ENCODE data around the gene VSTM2B. TPM values are rescaled to one million over a fixed set of nuclear protein-coding genes. Genes with fewer than 3 reads are reported as not detected.

Gene VSTM2B
- total RNA-seq, 1 experiment from 2014 or later = 0.31 TPM

GRCh38 chr19:29573486-29573885 is 47.7 kb downstream of the VSTM2B start:
- Histone ChIP-seq H3K79me2 (ENCODE audit: insufficient read depth, low read length) (no peaks in the 10 kb centered on the region), H3K9ac (ENCODE audit: extremely low read depth, insufficient read length, low read length) (no peak overlapping the region), H2BK12ac (ENCODE audit: insufficient read length, low read depth, low read length) (no peak overlapping the region), H2BK5ac (ENCODE audit: insufficient read length, low read length) (no peak overlapping the region), H2AK5ac (ENCODE audit: insufficient read length, low read length) (no peak overlapping the region), H3K9me3 (ENCODE audit: control insufficient read depth, low read depth, low read length) (no peaks in the 10 kb centered on the region), H3K4me2 (ENCODE audit: insufficient read depth, insufficient read length, low read length) (no peak overlapping the region), H2BK15ac (ENCODE audit: low read depth, low read length) (no peak overlapping the region), H3K23ac (ENCODE audit: insufficient read length, low read depth, low read length) (no peak overlapping the region), H4K91ac (ENCODE audit: insufficient read length, low read depth, low read length) (no peak overlapping the region), H2BK20ac (ENCODE audit: low read depth, low read length, poor library complexity, severe bottlenecking) (no peak overlapping the region), H2AFZ (ENCODE audit: low read length) (no peak overlapping the region), H4K20me1 (ENCODE audit: control insufficient read depth, insufficient read depth, insufficient read length) (no peaks in the 10 kb centered on the region), H3K27me3 (ENCODE audit: insufficient read depth, low read length) (no peaks in the 10 kb centered on the region), H2BK120ac (ENCODE audit: low read depth, low read length, poor library complexity, severe bottlenecking) (no peak overlapping the region), H3K4me1 (ENCODE audit: insufficient read depth, low read length) (no peaks in the 10 kb centered on the region), H4K5ac (ENCODE audit: insufficient read length, low read depth, low read length) (no peak overlapping the region), H4K8ac (replicated peaks; ENCODE audit: insufficient read length, low read depth, low read length) (no peak overlapping the region), H3K4ac (ENCODE audit: low read depth, low read length) (no peak overlapping the region), H3T11ph (ENCODE audit: low read length) (no peak overlapping the region), H3K79me1 (ENCODE audit: insufficient read depth, low read depth, low read length, poor library complexity, severe bottlenecking) (no peaks in the 10 kb centered on the region), H3K23me2 (ENCODE audit: insufficient read length, low read depth, low read length, poor library complexity, severe bottlenecking) (no peaks in the 10 kb centered on the region), H3K18ac (ENCODE audit: insufficient read length, low read depth, low read length) (no peak overlapping the region), H3K27ac (ENCODE audit: insufficient read length, low read depth, low read length) (no peak overlapping the region), H3K14ac (ENCODE audit: insufficient read depth, low read length) (no peak overlapping the region), H3K56ac (ENCODE audit: insufficient read length, low read depth, low read length) (no peak overlapping the region)
- Mint-ChIP-seq H3K4me1 (peaks cover 19 to 23% of the 10 kb centered on the region in 2 experiments), H3K9me3 (no peaks in the 10 kb centered on the region), H3K36me3 (ENCODE audit: insufficient read depth in 1 of 3, low read depth in 3 of 3) (no peaks in the 10 kb centered on the region; a peak in 1 of 7 replicates), H3K4me3 (no peak overlapping the region), H3K27ac (no peak overlapping the region), H3K27me3 (ENCODE audit: low read depth) (peaks cover 76% of the 10 kb centered on the region)
- no peak for TF ChIP-seq CTCF (conservative IDR thresholded peaks at IDR 0.05)
- no CpG with 5 or more reads among the region's 7 CpGs for WGBS (ENCODE audit: extremely low coverage, insufficient read length, low lambda C conversion rate)
- no peak for DNase-seq
